Activated CD4-positive, alpha-beta T cell treated with anti-CD3 and anti-CD28 coated beads, Interleukin-10, Interleukin-2, amounts not matched to agents 100 ng/mL and 50 ng/mL, durations not matched to agents 16 hours and 8 hours (primary cell): ENCODE data around the gene ZBTB48.

ENCODE experiments used
- DNase-seq: peaks from one replicate; pipeline ENCODE4 v3.0.0-alpha.2; 2020

The ZBTB48 gene

DNA sequence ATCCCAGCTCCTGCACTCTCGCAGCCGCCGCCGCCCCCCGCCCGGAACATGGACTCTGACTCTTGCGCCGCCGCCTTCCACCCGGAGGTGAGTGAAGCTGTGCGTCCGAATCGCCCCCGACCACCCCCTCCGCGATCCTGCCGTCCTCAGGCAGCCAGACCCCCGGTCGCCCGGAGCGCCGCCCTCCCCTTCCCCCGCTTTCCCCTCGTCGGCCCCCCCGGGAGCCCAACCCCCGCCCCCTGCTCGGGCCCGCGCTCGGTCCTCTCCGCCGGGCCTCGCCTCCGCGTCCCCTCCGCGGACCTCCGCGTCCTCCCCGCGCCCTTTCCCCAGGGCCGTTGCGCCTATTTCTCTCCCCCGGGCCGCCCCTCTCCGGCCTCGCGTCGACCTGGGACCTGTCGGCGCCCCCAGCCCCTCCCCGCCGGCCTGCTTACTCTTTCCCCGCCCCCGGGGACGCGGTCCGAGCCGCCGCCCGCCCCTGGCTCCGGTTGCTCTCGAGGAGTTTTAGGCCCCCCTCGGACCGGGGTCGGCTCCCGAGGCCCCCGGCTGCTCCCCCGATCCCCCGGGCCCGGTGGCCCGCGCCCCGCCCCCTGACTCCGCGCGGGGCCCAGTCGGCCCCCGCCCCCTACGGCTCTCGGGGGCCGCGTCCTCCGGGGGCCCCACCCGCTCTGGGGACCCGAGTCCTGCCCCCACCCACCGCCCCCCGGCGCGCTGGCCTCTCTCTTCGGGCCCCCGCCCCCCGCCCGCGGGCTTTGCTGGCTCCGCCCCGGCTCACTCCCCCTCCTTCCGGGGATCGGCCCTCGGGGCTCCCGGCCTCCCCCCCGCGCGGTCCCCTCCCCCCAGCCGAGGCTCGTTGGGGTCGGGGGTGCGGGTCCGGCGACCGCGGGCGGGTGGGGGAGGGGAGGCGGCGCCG, 34.5 kb downstream of the ZBTB48 start:
- peak; percentile 42 for DNase-seq

DNA sequence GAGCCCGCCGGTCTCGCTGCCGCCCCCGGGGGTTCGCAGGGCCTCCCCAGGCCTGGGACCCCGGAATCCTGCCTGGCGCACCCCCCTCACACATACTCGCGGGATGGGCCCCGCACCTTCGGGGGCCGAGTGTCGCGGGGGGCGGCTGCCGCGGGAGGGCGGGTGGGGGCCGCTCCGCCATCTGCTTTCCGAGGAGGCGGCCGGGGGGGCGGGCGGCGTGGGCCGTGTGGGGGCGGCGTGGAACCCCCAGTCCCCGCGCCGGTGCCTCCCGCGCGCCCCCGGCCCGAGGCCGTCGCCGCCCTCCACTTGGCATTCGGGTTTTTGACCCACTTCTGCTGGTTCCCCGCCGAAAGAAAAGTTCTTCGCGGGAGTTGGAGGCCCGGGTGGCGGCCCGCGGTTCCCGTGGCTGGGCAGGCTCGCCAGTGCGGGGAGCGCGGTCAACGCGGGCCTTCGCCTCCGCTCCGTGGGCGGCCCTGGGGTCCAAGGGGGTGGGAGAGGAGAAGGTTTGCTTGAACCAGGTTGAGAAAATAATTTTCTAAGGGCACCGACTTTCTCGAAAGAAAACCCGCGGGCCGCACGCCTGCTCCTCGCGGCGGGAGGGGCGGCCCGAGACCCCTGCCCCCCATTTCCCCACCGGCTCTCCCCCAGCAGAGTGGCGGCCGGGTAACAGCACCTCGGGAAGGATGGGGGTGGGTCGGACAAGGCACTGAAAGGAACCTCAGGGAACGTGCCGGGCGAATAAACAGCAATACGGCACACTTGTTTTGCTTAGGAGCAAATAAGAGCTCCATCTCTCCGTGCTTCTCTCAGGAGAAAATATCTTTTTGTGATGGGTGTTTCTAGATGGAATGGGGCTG, 35.4 kb downstream of the ZBTB48 start:
- DNase-seq: no peak

DNA sequence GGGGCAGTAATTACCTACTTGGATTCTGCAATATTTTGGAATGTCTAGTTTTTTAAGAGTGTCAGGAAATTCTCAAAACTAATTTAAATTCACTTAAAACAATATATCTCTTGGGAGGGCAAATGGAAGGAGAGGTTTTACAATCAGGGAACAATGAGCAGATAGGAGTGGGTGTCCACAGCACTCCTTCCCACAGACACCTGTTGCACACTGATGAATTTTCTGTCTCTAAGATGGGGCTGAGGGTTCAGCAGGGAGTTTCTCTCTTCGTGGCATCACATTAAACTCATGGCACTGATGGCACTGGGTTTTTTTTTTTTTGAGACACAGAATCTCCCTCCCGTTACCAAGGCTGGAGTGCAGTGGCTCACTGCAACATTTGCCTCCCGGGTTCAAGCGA, 39.3 kb downstream of the ZBTB48 start:
- no peak for DNase-seq

DNA sequence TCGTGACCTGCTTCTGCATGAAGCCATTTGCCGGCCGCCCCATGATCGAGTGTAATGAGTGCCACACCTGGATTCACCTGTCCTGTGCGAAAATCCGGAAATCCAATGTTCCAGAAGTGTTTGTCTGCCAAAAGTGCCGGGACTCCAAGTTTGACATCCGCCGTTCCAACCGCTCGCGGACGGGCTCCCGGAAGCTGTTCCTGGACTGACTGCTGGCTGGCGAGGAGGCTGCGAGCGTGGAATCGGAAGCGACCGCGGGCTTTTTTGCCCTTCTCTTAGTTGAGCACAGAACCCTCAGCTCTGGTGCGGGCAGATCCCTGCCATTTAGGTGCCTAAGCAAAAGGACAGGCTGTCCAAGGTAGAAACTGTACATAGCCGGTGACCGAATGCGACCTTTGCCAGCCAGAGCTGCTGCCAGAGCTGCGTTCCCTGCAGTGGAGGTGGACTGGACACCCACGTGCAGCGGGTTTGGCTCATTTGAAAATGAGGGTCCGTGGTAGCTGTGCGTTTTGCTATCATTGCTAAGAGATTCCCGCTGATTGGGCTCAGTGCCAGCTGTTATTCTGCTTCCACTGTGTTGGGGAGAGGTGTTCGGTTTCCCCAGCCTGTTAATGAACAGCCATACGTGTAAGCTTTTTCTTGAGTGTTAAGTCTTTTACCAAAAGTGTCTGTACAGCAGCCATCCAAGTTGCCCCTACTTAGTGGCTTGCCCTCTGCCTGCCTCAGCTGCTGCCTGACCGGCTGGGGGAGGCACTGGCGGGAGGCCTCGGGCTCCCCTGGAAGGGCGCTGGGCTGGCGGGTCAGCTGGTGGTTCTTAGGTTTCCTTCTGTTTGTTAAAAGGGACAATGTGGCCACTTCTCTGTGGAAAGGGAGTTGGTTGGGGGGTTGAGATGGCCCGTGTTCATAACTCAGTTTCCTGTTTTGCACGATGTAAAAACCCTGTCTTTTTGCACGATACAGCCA, 41.9 kb downstream of the ZBTB48 start:
- no peak for DNase-seq

DNA sequence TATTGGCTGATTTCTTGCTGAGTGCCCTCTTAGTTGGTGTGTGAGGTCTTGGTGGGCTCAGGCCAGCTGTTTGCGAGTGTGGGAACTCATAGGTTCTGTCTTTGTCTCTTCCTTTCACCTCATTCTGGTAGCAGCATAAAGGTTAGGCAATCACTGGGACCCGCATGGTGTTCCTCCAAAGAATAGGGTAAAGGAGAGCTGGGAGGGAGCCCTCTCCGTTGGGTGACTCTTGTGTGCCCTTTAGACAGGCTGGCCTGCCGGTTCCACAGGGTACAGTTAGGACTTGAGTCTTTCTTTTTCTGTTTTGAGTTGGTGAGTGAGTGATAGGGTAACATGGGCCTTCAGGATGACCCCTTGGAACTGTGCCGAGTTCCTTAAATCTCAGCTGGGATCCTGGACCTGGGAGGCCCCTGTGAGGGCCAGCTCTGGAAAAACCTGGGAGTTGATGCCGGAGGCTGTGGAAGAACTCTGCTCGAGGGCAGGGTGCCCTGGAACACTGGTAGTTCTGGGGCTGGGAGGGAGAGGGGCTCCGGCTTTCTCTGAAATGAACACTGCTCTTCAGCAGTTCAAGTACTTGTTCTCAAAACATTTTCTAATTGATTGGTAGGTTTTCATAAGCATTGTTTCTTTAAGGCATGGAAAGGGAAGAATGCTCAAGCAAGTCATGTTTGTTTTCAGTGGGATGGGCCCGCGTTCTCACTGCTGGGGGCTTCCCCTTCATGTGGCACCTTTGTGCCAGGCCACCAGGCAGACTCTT, 42.8 kb downstream of the ZBTB48 start:
- no peak for DNase-seq

DNA sequence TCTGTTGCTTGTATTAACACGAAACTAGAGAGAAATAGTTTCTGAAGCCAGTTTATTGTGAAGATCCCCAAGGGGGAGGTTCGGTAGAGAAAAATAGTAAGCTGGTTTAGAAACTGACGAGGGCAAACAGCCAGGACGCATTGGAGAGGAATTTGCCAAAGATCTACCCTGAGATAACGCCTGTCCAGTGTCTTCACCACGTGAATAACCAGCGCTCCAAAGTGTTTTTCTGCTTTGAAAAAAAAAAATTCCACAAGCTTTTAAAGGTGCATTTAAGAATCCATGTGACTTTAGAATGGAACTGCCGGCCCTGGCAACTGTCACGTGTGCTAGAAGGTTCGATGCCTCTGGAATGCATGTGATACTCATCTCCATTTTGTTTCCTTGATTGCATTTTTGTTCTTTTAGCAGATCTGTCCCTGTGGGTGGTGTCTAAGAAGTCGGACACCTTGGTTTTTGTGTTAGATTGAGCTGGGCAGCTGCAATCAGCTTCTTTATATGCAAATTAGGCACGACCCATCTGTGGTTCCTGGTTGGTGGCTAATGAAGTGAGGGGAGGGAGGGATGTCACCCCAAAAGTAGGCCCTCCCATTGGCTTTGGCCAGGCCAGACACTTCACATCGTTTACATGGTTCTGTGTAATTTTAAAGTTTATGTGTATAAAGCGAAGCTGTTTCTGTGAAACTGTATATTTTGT, 43.6 kb downstream of the ZBTB48 start:
- DNase-seq: no peak

DNA sequence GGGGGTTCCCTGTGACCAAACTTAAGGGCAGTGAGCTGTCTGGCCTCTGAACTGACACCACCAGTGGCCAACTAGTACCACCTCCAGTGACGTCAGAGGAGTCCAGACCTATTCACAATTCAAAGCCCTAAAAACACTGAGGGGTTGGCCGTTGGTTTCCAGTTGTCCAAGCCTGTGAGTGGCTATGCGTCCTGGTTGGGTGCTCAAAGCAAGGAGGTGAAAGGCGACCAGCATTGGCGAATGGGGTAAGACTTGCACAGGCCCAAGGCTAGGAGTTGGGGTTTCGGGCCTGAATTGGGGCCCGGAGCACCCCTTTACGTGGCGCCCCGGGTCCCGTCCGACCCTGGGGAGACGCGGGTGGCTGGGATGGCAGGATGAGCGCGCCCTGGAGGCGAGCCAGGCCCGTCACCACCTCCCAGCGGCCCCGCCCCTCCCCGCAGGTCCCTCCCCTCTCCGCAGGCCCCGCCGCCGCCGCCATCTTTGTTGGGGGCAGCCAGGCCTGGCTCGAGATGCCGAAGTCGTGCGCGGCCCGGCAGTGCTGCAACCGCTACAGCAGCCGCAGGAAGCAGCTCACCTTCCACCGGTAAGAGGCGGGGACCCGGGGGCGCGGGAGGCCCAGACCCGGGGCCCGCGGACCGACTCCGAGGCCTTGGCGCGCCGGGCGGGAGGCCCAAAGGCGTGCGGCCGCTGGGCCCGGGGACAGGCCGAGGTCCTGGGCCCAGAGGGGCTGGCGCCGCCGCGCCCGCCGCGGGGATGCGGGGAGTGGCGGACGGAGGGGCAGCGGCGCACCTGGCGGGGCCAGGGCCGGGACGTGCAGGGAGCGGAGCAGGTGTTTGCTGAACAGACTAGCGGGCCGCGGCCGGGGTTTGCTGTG, 45.2 kb downstream of the ZBTB48 start, which contains the start of gene THAP3:
TSS of gene THAP3 (plus strand) at position 159 of the 874 bp plus-strand sequence. CDS start at position 510, 351 bp downstream.
- DNase-seq: peak; percentile 92

DNA sequence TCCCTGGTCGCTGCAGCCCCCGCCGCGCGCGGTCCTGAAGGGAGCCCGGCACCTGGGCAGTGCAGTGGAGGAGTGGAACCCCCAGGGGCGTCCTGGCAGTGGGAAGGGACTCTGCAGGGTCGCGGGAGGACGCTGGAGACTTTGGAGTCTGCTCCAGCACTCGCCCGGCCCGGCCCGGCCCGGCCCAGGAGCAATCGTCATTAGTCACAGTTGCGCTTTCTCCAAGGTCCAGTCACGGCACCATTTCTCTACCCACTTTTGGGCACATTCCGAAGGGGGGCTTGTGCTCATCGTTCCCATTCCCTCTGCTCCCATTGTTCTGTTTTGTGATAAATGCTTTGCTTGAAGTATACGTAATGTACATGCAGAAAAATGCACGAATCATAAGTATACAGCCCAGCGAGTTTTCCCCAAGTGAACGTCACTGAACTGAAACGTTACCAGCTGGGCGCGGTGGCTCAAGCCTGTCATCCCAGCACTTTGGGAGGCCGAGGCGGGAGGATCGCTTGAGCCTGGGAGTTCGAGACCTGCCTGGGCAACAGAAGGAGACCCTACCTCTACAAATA, 45.9 kb downstream of the ZBTB48 start:
- DNase-seq: peak; percentile 21

DNA sequence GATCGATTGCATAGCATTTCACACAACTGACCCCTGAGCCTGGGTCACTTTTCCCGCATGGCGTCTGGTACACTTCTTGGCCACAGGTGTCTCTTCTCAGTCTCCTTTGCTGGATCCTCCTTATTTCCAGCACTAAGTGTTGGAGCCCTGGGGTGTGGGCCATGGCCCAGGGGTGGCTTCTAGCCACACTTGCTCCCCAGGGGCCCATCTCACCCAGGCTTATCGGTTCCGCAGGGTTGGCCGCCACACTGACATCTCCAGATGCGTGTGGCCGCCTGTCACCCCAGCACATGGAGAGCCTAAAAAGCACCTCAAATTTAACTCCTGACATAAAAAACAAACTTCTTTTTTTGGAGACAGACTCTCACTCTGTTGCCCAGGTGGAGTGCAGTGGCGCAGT, 47.2 kb downstream of the ZBTB48 start:
- DNase-seq: no peak

DNA sequence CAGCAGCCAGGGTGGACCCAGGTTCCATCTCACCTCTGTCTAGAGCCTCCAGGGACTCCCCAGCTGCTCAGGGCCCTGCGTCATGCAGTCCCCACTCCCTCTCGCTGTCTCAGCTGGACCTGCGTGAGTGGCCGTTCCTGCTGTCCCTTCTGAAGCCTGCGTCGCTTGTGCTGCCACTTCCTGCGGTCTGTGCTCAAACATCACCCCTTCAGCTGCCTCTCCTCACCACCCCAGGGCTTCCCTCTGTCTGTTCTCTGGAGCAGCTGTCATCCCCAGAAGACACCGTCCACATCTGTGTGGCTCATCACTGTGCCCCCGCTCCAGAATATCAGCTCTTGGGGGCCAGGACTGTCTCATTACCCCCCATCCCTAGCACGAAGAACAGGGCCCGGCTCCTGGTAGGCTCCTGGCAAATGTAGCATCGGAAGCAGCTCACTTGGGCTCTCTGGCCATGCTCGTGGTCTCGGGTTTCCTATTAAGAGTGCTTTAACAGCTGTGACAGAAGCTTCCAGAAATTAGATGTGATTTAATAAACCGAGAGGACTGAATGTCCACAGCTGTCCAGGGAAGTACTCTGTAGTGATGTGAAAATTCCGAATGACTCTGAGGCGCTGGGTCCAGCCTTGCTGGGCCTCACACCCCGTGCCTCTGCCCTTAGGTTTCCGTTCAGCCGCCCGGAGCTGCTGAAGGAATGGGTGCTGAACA, 48.2 kb downstream of the ZBTB48 start:
- no peak for DNase-seq

DNA sequence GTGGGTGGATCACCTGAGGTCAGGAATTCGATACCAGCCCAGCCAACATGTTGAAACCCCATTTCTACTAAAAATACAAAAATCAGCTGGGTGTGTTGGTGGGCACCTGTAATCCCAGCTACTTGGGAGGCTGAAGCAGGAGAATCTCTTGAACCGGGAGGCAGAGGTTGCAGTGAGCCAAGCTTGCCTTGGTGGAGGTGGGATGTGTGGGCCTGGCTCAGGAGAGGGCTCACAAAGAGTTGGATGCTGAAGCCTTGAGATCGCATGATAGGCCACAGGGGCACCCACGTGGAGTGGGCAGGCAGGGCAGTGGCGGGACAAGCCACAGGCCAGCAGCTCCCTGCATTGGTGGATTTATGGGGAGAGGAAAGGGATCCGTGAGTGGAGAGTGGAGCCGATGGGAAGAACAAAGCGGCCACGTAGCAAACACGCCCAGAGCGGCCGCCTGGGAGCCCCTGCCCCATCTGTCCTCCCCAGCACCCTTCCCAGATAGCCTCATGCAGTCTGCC, 49.2 kb downstream of the ZBTB48 start:
- DNase-seq: no peak

DNA sequence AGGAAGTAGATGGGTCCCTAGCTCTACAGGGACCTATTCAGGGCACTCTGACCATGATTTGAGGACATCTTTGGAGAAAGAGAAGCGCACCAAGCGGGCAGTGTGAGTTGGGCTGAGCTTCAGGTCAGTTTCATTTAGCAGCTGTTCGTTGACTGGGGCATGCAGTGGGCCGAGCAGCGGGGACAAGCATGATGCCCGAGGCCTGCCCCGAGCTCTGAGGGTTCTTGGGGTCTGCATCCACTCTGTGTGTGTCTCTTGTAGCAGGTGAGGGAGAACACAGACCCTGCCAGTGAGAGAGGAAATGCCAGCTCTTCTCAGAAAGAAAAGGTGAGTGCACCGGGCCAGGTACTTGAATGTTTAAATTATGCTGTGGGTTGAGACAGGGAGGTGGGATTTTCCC, 50.2 kb downstream of the ZBTB48 start:
- DNase-seq: no peak

DNA sequence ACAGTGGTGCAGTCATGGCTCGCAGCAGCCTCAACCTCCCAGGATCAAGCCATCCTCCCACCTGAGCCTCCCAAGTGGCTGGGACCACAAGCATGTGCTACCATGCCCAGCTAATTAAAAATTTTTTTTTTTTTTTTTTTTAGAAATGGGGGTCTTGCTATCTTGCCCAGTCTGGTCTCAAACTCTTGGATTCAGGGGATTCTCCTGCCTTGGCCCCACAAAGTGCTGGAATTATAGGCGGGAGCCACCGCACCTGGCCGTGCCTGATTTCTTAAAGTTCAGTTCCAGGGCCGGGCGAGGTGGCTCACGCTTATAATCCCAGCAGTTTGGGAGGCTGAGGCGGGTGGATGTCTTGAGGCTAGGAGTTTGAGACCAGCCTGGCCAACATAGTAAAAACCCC, 51.3 kb downstream of the ZBTB48 start:
- no peak for DNase-seq

DNA sequence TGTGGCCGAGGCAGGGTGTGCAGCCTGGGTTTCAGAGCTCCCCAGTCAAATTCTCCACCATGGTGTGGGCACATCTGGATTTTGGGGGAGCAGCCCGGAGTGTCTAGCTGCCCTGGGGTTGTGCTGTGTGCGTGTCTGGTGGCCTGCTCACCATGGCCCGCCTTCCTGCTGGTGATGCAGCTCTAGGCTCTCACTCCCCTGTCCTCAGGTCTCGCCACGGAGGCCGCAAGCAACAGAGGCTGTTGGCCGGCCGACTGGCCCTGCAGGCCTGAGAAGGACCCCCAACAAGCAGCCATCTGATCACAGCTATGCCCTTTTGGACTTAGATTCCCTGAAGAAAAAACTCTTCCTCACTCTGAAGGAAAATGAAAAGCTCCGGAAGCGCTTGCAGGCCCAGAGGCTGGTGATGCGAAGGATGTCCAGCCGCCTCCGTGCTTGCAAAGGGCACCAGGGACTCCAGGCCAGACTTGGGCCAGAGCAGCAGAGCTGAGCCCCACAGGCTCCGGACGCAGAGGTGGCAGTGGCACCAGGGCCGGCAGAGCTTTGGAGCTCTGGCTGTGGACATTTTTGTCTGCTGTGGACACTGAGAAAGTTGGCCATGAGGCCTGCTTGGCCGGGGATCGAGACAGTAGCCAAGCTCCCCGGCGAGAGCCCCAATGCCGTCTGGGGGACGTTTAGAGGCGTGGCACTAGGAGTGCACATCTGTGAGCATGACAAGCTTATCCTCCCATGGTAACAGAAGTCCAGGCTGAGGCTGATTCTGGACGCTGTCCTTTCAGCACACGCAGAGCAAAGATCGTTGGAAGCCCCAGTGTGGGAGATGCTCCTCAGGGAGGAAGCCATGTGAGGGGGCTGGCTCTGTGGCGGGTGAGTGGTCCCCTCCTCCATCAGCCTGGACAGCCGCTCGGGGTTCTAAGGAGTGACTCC, 53.1 kb downstream of the ZBTB48 start:
- no peak for DNase-seq

DNA sequence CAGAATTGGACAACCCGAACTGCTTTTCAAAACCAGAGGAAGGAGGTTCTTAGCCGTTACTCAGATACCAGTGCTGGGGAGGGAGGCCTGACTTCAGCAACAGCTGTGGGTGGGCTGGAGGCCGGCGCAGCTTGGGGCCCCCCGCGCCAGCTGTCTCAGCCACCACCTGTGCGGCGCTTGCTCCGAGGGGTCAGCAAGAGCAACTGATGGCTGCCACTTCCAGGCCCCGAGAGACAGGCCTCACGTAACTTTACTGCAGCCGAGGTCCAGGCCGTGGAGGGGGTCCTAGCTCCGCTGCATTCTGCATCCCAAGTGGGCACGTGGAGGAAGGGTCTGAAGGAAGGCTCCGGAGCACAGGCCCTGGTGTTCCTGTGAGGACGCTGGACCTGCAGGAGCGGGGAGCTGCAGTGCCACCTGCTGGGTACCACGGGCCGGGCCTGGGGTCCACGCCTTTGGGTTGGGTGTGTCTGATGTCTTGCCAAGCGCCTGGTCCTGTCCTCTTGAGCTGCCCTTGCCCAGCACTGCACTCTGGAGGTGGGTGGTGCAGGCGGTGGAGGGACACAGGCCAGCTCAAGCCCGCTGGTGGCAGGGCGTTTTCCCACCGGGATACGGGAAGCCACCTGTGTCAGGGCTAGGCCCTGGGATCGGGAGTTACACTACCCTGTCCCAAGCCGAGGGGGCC, 54.7 kb downstream of the ZBTB48 start:
- DNase-seq: peak; percentile 30

DNA sequence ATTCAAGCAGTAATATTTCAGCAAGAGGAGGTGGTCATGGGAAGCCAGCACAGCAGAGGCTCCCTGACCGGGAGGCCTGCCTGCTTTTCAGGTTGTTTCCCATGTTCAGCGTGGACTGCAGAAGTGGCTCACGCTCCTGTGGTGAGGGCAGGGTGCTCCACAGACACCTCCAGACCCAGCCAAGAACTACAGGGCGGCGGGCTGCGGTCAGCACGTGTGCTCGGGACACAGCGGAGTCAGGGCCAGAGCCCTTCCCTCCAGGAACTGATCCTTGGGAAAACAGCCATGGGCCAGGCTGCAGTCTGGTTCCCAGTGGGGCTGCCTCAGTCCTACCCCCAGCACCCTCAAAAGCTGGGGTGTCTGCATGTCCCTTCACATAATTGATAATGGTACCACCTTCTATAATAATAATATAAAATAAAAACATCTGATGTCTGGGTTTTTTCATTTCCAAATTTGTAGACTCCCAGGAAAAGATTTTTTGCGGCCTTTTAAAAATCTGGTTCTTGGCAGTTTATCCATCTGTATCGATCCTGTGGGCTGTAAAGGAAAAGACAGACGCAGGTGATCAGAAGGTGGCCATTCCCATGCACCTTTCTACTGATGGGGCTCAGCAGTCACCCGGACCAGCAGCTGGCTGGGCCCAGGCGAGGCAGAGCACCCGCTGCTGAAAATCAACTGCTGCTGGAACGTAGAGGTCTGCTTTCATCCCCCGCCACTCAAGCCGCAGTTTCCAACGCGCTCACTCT, 55.5 kb downstream of the ZBTB48 start:
- DNase-seq: no peak
